GM10248 (cell line): ENCODE data around the gene FAM81A.

Experiments used
- CTCF ChIA-PET: fragments of 300-600 bp; sonication (Branson Sonifier 250); formaldehyde crosslinking; extraction: SDS; loops from one replicate; lab custom pipeline; 2021; ENCODE audit warnings: antibody characterized with exemption; lab: Yijun Ruan, JAX
- POLR2A ChIA-PET: fragments of 350-650 bp; sonication (Branson Sonifier 250); formaldehyde crosslinking; extraction: SDS; loops from one replicate; lab custom pipeline; 2020; ENCODE audit warnings: antibody characterized with exemption; lab: Yijun Ruan, JAX
- DNase-seq: peaks from one replicate; pipeline ENCODE4 v3.0.0; 2012; ENCODE audit errors: extremely low spot score
- CTCF ChIP-seq: IDR thresholded peaks from 2 replicates; pipeline ENCODE4 v1.5.1; 2012; ENCODE audit warnings: mild to moderate bottlenecking, low read depth; ENCODE audit errors: extremely low read depth, missing control alignments, control extremely low read depth

FAM81A gene

GRCh38 chr15:59561547-59561946, 123.6 kb downstream of the FAM81A start:
- no peak for DNase-seq
- CTCF ChIA-PET, result interaction anchor here (0.6 to 1.6 kb wide), 2 partner anchors 9 to 607 kb away, joined by 3 to 4 read pairs; no protein-coding TSS in a partner anchor
- TF ChIP-seq CTCF, result no peak
- POLR2A ChIA-PET, result no interaction called here

GRCh38 chr15:59562448-59563186, 124.6 kb downstream of the FAM81A start:
- POLR2A ChIA-PET, result no interaction called here
- no peak for DNase-seq
- CTCF ChIA-PET, result interaction anchor here (1.0 kb wide), 2 partner anchors 15 to 30 kb away, joined by 3 read pairs; no protein-coding TSS in a partner anchor
- no peak for TF ChIP-seq CTCF

- ChIA-PET CTCF (interaction anchor here (0.7 kb wide), 1 partner anchor 61 kb away, joined by 3 read pairs; no protein-coding TSS in a partner anchor), POLR2A (no interaction called here)
- TF ChIP-seq CTCF, result no peak
- DNase-seq, result no peak
These were observed 127.3 kb downstream of the FAM81A start for GRCh38 chr15:59565299-59565698.

GRCh38 chr15:59567324-59567723, 129.3 kb downstream of the FAM81A start:
- DNase-seq, result no peak
- CTCF ChIA-PET, result interaction anchor here (1.1 to 1.8 kb wide), 2 partner anchors 38 to 50 kb away, joined by 3 to 4 read pairs; no protein-coding TSS in a partner anchor
- TF ChIP-seq CTCF, result no peak
- POLR2A ChIA-PET, result no interaction called here

GRCh38 chr15:59569477-59569876, 131.5 kb downstream of the FAM81A start:
- no peak for DNase-seq
- TF ChIP-seq CTCF, result no peak
- CTCF ChIA-PET, result no interaction called here
- POLR2A ChIA-PET, result no interaction called here

GRCh38 chr15:59570315-59570714, 132.3 kb downstream of the FAM81A start:
- POLR2A ChIA-PET, result interaction anchor here (0.7 kb wide), 1 partner anchor 11 kb away, joined by 3 read pairs; no protein-coding TSS in a partner anchor
- TF ChIP-seq CTCF, result no peak
- CTCF ChIA-PET, result interaction anchor here (1.1 to 1.7 kb wide), 2 partner anchors 9 to 11 kb away, joined by 4 read pairs; no protein-coding TSS in a partner anchor
- no peak for DNase-seq
